Measurements from ENCODE around the gene GLCCI1. TPM values are rescaled to one million over a fixed set of nuclear protein-coding genes. Genes with fewer than 3 reads are reported as not detected.

Gene GLCCI1
- total and polyA plus RNA-seq, 10 of the 15 experiments (the other 5 are each of a cell fraction or from before 2014, with no cell fraction given): 12.6 to 92.0 (median 27.6) TPM

- no TSS peak for BruUV-seq (replicated peaks)
- Histone ChIP-seq H3K4me3 (no peak overlapping the region), H3K27me3 (replicated peaks in 1 of 2; ENCODE audit: control insufficient read depth in 2 of 2, insufficient read depth in 2 of 2, low read length in 1 of 2) (no peaks in the 10 kb centered on the region), H3K79me2 (ENCODE audit: control insufficient read depth, insufficient read depth, low read length) (no peaks in the 10 kb centered on the region), H3K36me3 (ENCODE audit: control insufficient read depth in 2 of 2, insufficient read depth in 2 of 2, low read length in 1 of 2) (peaks cover 3 to 4% of the 10 kb centered on the region in 2 experiments; a peak in 2 of 4 replicates), H3K4me2 (ENCODE audit: control insufficient read depth, insufficient read depth) (no peak overlapping the region), H3K27ac (ENCODE audit: control insufficient read depth, insufficient read depth) (no peak overlapping the region), H3K4me1 (ENCODE audit: control insufficient read depth, insufficient read depth, low read length) (no peaks in the 10 kb centered on the region), H2AFZ (ENCODE audit: control insufficient read depth, low read depth, low read length) (no peak overlapping the region), H4K20me1 (ENCODE audit: control insufficient read depth, insufficient read depth) (no peaks in the 10 kb centered on the region), H3K9me3 (replicated peaks; ENCODE audit: control insufficient read depth, insufficient read depth, low read length) (no peaks in the 10 kb centered on the region; the same call in 1 of the 3 replicates), H3K9ac (ENCODE audit: control insufficient read depth, insufficient read depth, low read length) (no peak overlapping the region)
- intact Hi-C loops (cut with micrococcal nuclease; ENCODE audit: unreplicated experiment) (no loop called here), in situ Hi-C loops (cut with MboI) (no loop called here)
- ChIA-PET SMC1A (ENCODE audit: uncharacterized antibody, unreplicated experiment) (interaction anchor here (1.5 to 4.4 kb wide), 3 partner anchors 9 to 146 kb away, joined by 3 to 23 read pairs (median 9); no protein-coding TSS in a partner anchor), CTCF (interaction anchor here (2.5 kb wide), 1 partner anchor 14 kb away, joined by 10 read pairs; no protein-coding TSS in a partner anchor), POLR2A (no interaction called here), RAD21 (ENCODE audit: unreplicated experiment) (no interaction called here)
- FAIRE-seq (no peak), DNase-seq (ENCODE audit: low read depth, low spot score) (no peak), ATAC-seq (no peak)
- whole genome bisulfite sequencing (ENCODE audit: insufficient coverage, insufficient replicate concordance, low lambda C conversion rate, missing lambda C conversion rate): 97% methylated on average over 3 of the region's 3 CpGs
- TF ChIP-seq BACH1 (IDR thresholded peaks at IDR 0.05; ENCODE audit: borderline replicate concordance) (no peak), ZNF207 (IDR thresholded peaks at IDR 0.05; ENCODE audit: borderline replicate concordance) (no peak), SMAD5 (IDR thresholded peaks at IDR 0.05; ENCODE audit: low read depth) (no peak), JUND (IDR thresholded peaks at IDR 0.05; ENCODE audit: low read depth, low read length) (no peak), RAD51 (IDR thresholded peaks at IDR 0.05) (no peak), PML (IDR thresholded peaks at IDR 0.05; ENCODE audit: low read length) (no peak), NFXL1 (IDR thresholded peaks at IDR 0.05; ENCODE audit: borderline replicate concordance) (no peak), SPI1 (IDR thresholded peaks at IDR 0.05; ENCODE audit: borderline replicate concordance, insufficient read depth, low read depth, low read length) (no peak), SREBF1 (IDR thresholded peaks at IDR 0.05; ENCODE audit: low read length) (no peak), STAT3 (IDR thresholded peaks at IDR 0.05; ENCODE audit: low read depth, low read length) (no peak), MYC (IDR thresholded peaks at IDR 0.05; ENCODE audit: insufficient read depth, insufficient read length, insufficient replicate concordance, low read length, severe bottlenecking) (no peak), TCF3 (IDR thresholded peaks at IDR 0.05; ENCODE audit: borderline replicate concordance, insufficient read depth, low read depth, low read length) (no peak)
Measured at GRCh38 chr7:8042796-8043535, 74.4 kb downstream of the GLCCI1 start.
